GM18502 (cell line): ENCODE data around the gene ATXN1.
A peak's percentile ranks its signal among the peaks of the same experiment; 100 is the strongest.

Experiments
- ATAC-seq: cut with Tn5 transposase; IDR thresholded peaks from one replicate; pipeline ENCODE4 v1.9.1; 2021; ENCODE audit warnings: mild to moderate bottlenecking; ENCODE audit not compliant: unreplicated experiment, poor library complexity

ATXN1 gene

GRCh38 chr6:16783952-16784565, 22.8 kb upstream of the ATXN1 start:
- ATAC-seq = no peak

GRCh38 chr6:16783509-16783908, 22.2 kb upstream of the ATXN1 start:
- no peak for ATAC-seq

GRCh38 chr6:16782278-16782677, 21.0 kb upstream of the ATXN1 start:
- ATAC-seq = no peak

GRCh38 chr6:16781348-16782169, 20.3 kb upstream of the ATXN1 start:
- ATAC-seq = no peak

- ATAC-seq = no peak
These were observed 17.3 kb upstream of the ATXN1 start for GRCh38 chr6:16778521-16778920.

- ATAC-seq = no peak
These were observed 16.5 kb upstream of the ATXN1 start for GRCh38 chr6:16777794-16778193.

- no peak for ATAC-seq
These were observed 15.2 kb upstream of the ATXN1 start for GRCh38 chr6:16776394-16777017.

- ATAC-seq = no peak
These were observed 13.2 kb upstream of the ATXN1 start for GRCh38 chr6:16774437-16774836.

GRCh38 chr6:16773362-16773761, 12.1 kb upstream of the ATXN1 start:
- no peak for ATAC-seq

GRCh38 chr6:16770701-16771569, 9.7 kb upstream of the ATXN1 start:
- ATAC-seq = peak; percentile 87

GRCh38 chr6:16769986-16770376, 8.7 kb upstream of the ATXN1 start:
- ATAC-seq = no peak

- peak; percentile 59 for ATAC-seq
These were observed 8.1 kb upstream of the ATXN1 start for GRCh38 chr6:16769131-16769985.

- ATAC-seq = no peak
These were observed 7.2 kb upstream of the ATXN1 start for GRCh38 chr6:16768477-16768830.

GRCh38 chr6:16767765-16768476, 6.7 kb upstream of the ATXN1 start:
- ATAC-seq = no peak

GRCh38 chr6:16766836-16767745, 5.8 kb upstream of the ATXN1 start:
- no peak for ATAC-seq

- ATAC-seq = no peak
These were observed 4.8 kb upstream of the ATXN1 start for GRCh38 chr6:16766043-16766536.

- ATAC-seq = no peak
These were observed 4.0 kb upstream of the ATXN1 start for GRCh38 chr6:16765235-16765634.
